ENCODE data around the gene TRIM42.

GRCh38 chr3:140702281-140702680 lies 24.4 kb downstream of the TRIM42 start:
- TF ChIP-seq POLR2A (IDR thresholded peaks at IDR 0.05; ENCODE audit: low read length): no peak
- TF ChIP-seq GATA1 (IDR thresholded peaks at IDR 0.05; ENCODE audit: low read depth, low read length): no peak
